HG03378 (cell line): Measurements from ENCODE around the gene SPEM1.

Experiments used
- ATAC-seq: cut with Tn5 transposase; IDR thresholded peaks from one replicate; pipeline ENCODE4 v1.9.1; 2021; ENCODE audit warnings: mild to moderate bottlenecking, moderate library complexity; ENCODE audit not compliant: unreplicated experiment

The SPEM1 gene, protein sequence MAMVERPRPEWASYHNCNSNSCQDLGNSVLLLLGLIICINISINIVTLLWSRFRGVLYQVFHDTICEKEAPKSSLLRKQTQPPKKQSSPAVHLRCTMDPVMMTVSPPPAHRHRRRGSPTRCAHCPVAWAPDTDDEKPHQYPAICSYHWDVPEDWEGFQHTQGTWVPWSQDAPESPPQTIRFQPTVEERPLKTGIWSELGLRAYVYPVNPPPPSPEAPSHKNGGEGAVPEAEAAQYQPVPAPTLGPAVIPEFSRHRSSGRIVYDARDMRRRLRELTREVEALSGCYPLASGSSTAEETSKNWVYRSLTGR

GRCh38 chr17:7419819-7420610 is at the start of gene SPEM1:
Gene SPEM1 (plus strand): TSS chr17:7420324. CDS start chr17:7420385, 61 bp downstream.
- ATAC-seq = no peak

GRCh38 chr17:7370853-7371252 is 49.3 kb upstream of the SPEM1 start:
- no peak for ATAC-seq

DNA sequence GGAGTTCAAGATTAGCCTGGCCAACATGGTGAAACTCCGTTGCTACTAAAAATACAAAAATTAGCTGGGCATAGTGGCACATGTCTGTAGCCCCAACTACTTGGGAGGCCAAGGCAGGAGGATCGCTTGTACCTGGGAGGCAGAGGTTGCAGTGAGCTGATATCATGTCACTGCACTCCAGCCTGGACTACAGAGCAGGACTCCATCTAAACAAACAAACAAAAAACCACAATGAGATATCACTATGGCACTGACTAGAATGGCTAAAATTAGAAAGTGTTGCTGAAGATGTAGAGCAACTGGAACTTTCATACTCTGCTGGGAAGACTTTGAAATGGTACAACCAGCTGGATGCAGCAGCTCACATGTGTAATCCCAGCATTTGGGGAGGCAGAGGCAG is 45.8 kb upstream of the SPEM1 start:
- no peak for ATAC-seq

DNA sequence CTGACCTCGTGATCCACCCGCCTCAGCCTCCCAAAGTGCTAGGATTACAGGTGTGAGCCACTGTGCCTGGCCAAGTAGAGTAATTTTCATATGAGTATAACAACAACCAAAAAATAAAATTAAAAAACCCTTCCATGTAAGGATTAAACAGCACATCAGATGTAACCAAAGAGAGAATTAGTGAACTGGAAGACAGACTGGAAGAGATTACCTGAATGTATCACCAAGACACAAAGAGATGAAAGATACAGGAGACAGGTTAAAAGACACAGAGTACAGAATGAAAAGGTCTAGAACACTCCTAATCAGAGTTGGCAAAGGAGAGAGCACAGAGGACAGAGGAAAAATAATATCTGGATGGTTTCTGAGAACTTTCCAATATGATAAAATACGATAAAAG is 41.0 kb upstream of the SPEM1 start:
- no peak for ATAC-seq

DNA sequence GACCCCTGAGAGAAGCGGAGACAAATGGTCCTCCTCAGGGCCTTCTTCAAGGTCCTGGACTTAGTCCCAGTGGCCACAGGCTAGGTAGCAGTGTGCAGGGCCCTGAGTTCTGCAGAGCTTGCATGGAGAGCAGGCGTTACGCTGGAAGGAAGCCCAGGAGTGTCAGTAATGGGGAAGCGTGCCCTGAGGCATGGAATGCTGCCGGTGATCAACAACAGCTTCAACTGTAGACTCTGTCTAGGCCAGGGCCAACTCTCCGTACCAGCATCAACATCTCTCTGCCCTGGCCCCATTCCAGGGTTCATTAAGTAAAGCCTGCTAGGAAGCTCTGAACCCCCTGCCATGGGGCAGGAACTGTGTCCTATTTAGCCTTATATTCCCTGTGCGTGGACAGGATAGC is 39.8 kb upstream of the SPEM1 start:
- no peak for ATAC-seq

DNA sequence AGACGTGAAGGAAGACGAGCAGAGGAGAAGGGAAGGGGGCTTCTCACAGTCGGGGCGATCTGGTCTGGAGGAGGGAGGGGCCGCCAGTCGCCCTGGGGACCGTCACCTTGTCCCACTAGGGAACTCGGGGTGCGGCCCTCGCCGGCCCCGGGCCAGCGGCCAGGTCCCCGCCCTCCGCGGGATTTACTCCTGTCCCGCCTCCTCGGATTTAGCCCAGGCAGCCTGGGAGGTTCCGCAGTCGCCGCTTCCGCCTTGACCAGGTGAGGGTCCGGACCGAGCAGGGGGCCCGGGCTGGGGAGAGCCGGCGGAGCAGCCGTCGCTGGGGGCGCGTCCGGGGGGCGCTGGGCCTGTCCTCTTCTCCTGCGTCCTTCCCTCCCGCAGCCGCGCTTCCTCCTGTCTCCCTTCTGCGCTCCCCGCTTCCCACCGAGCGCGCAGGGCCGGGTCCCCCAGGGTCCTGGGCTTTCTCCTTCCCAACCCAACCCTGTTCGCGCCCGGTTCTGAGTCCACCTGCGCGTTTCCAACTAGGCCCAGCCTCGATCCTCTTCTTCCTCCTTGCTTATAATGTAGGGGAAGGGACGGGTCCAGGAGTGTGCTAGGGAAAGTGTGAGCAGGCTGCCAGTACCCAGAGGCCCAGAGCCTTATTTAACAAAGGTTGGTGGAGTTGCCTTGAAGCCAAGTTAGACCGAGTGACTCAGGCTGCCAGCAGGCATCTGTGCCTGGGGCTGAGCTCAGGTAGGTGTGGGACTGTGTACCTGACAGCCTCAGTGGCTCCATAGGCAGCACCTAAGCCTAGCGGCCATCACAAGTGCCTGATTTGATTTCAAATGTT is 39.1 kb upstream of the SPEM1 start, which contains the start of gene TNK1:
TNK1 (plus strand) TSS at position 235 of the 829 bp plus-strand sequence. CDS start 1,838 bp downstream, outside the sequence.
- ATAC-seq = no peak

DNA sequence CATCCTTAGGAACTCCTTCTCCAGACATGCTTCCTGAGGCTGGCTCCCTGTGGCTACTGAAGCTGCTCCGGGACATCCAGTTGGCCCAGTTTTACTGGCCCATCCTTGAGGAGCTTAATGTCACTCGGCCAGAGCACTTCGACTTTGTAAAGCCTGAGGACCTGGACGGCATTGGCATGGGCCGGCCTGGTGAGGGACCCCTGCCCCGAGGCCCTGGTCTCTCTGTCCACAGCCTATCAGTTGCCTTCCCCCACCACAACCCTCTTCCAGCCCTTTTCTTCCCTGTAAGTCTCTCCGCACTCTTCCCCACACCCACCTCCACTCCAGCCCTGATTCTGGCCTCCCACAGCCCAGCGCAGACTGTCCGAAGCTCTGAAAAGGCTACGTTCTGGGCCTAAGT is 37.2 kb upstream of the SPEM1 start:
- no peak for ATAC-seq

- ATAC-seq = no peak
These were observed 36.8 kb upstream of the SPEM1 start for GRCh38 chr17:7383371-7383741.

DNA sequence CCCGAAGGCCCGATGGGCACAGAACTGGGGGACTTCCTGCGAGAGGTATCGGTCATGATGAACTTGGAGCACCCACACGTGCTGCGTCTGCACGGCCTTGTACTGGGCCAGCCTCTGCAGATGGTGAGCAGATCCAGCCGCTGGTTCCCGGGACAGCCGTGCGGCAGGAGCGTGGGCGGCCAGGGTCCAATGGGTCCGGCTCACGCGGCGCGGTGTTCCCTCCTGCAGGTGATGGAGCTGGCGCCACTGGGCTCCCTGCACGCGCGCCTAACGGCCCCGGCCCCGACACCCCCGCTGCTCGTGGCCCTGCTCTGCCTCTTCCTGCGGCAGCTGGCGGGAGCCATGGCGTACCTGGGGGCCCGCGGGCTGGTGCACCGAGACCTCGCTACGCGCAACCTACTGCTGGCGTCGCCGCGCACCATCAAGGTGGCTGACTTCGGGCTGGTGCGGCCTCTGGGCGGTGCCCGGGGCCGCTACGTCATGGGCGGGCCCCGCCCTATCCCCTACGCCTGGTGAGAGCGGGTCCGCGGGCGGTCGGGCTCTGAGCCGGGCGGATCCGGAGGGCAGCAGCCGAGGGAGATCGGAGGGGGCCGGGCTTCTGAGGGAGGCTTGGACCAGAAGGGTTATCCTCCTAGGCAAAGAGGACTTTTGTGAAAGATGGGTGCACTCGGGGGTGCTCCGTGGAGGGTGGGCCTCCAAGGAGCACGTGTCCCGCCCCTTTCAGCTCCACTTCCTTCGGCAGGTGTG is 36.2 kb upstream of the SPEM1 start:
- no peak for ATAC-seq

GRCh38 chr17:7384489-7385081 is 35.5 kb upstream of the SPEM1 start:
- ATAC-seq = no peak

- no peak for ATAC-seq
These were observed 31.3 kb upstream of the SPEM1 start for GRCh38 chr17:7388856-7389255.

DNA sequence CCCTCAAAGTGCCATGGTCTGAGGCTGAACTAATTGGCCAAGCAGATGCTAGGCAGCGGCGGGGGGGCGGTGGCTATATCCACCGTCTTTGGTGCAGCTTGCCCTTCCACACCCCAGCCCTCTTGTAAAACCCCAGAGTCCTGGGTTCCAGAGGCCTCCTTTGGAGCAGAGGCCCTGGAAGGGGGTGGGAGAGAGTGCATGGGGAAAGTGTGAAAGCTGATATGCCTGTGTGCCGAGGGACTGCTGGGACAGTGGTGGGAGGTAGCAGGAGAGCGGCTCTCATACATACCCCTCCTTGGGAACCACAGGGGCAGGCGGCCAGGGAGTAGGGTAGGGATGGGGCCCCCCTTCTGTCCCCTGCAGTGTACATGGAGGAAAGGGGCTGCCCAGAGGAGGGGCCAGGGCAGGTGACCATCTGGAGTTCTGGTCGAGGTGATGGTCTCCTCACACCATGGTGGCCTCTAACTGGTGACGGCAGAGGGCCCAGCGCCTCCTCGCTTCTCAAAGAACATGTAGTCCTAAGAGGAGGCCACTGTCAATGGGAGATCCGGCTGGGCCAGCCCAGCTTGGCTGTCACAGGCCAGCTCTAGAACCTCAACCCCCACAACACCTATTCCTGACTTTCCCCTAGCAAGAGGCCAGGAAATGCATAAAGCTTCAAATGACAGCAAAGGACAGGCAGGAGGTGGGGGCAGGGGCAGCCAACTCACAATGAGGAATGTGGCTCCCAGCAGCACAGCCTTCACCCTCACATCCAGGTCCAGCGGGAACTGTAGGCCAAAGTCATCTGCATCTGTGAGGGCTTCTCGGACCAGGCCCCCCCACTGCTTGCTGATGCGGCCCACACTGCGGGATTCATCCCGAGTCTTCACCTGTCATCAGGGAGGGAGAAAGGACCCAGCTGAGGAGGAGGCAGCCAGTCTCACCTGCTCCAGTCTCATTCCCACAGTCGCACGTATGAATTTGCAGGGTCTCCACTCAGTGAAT is 29.9 kb upstream of the SPEM1 start:
- ATAC-seq = no peak

DNA sequence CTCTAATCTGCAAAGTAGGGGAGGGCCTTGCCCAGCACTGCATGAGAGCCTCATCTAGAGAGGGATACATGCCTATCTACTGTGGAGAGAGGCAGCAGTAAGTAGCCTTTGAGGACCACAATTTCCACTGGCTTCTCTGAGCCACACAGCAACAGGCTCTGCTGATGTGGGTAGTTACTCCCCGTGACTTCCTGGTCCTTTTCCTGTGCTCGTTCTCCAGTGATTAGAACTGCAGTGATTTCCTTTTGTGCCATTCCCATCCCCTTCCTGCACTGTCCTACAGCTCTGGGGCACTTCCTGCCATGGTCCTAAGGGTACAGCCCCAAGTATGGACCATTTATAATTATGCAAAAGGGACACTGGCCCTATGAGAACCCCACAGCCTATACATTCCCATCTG is 28.8 kb upstream of the SPEM1 start:
- no peak for ATAC-seq

GRCh38 chr17:7392696-7393612 is 27.2 kb upstream of the SPEM1 start:
- ATAC-seq = no peak

DNA sequence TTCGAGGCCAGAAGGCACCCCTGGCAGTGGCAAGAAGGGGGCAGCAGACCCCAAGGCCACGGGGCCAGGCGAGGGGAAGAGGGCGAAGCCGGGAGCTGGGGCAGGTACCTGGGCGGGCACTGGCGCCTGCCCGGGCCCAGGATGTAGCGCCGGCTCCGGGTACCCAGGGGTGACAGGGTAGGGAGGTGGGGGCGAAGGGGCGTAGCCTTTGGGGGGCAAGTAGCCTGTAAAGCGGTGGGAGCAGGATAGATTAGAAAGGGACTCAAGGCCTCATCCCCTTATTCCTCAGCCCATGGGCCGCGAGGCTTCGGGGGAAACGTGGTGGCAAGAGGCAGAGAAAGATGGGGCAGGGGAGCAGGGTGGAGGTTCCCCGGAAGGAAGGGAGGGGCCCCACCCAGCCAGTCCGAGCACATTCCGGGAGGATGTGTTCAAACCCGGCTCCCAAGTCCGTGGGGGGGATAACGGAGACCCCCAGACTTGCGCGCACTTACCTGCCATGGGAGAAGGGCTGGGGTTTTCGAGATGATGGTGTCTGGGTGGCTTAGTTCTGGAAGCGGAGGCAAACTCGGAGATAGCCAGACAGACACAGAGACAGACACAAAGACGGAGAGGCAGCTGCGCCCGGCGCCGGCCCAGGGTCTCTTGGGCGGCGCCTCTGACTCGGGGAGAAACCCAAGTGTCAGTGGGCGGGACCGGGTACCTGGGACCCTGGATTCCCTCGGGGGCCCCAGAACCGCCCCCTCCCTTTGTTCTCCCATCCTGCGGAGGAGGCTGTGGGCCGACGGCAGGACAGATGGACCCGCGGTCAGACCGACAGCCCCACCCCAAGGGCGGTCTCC is 26.3 kb upstream of the SPEM1 start:
- ATAC-seq = peak; percentile 21

GRCh38 chr17:7394452-7395191 is 25.5 kb upstream of the SPEM1 start, which contains the start of gene PLSCR3:
Gene PLSCR3 (minus strand): TSS chr17:7394525. CDS start chr17:7394110, 415 bp downstream.
- peak; percentile 52 for ATAC-seq
